NCI-H2029 (cell line): Measurements from ENCODE around the gene B4GALT2.

ENCODE experiments used
- DNase-seq: peaks from one replicate; lab custom pipeline; 2025; lab: John Stamatoyannopoulos, UW

B4GALT2 gene

GRCh38 chr1:43984855-43985254 lies 5.8 kb downstream of the B4GALT2 start:
- DNase-seq = no peak

DNA sequence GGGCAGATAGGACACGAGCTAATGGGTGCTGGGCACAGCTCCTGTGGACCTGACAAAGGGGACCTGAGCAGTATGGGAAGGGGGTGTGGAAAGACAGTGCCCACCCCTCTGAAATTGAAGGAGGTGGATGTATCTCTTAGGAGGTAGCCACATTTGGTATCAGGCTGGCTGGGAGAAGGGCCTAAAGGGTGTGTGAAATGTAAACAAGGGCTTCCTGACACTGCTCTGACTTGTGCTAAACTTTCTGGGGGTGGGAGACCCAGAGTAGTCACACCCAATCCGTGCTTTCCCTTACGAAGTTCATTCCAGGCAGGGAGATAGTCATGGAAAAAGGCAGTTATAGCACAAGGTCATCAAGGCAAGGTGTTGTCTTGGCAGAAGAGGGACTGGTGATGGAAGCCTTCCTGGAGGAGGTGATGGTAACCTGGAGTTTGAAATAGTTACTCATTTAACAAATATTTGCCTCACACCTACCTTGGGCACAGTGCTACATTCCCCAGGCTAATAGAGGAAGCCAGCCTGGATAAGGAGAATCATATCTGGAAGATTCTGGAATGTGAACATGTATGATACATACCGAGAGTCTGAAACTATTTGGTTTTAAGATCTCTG lies 7.1 kb downstream of the B4GALT2 start:
- DNase-seq = no peak

GRCh38 chr1:43986712-43987111 lies 7.7 kb downstream of the B4GALT2 start:
- no peak for DNase-seq

DNA sequence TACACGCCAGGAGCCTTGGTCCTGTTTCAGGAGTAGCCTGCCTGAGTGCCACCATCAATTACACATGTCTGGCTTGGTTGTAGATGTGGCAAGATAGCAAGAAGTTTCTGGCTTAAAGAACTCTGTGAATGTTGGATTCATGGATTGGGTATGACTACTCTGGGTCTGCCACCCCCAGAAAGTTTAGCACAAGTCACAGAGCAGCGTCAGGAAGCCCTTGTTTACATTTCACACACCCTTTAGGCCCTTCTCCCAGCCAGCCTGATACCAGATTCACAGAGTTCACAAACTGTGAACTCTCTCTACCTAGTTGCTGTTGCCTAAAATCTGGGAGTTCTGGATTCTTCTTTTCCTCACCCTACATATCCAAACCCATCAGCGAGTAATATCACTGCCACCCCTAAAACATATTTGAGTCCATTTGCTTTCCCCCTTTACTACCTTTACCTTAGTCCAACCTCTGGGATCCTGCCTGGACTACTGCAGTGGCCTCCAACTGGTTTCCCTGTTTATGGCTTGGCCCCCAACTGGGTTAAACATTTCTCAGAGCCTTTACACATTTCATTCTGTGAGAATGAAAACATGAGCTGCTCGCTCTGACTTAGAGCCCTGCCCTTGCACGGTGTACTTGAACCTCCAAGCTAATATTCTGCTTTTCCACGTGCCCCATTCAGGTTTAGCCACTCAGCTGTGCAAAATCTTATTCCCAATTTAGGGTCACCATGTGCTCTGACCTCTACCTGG lies 8.3 kb downstream of the B4GALT2 start:
- no peak for DNase-seq

GRCh38 chr1:43990271-43991199 lies 11.5 kb downstream of the B4GALT2 start:
- DNase-seq = no peak

DNA sequence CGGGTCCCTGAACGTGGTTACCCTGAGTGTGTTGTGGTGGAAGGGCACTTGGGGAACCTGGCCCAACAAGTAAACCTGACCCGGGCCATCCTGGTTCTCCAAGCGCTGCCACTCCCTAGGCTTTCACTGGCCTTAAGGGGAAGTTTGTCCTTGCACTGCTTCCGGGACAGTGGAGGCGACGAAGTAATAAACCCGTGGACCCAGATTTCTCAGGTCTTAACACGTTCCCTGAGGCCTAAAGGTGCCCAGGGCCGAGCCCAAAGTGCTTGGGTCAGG lies 12.1 kb downstream of the B4GALT2 start:
- DNase-seq = no peak

DNA sequence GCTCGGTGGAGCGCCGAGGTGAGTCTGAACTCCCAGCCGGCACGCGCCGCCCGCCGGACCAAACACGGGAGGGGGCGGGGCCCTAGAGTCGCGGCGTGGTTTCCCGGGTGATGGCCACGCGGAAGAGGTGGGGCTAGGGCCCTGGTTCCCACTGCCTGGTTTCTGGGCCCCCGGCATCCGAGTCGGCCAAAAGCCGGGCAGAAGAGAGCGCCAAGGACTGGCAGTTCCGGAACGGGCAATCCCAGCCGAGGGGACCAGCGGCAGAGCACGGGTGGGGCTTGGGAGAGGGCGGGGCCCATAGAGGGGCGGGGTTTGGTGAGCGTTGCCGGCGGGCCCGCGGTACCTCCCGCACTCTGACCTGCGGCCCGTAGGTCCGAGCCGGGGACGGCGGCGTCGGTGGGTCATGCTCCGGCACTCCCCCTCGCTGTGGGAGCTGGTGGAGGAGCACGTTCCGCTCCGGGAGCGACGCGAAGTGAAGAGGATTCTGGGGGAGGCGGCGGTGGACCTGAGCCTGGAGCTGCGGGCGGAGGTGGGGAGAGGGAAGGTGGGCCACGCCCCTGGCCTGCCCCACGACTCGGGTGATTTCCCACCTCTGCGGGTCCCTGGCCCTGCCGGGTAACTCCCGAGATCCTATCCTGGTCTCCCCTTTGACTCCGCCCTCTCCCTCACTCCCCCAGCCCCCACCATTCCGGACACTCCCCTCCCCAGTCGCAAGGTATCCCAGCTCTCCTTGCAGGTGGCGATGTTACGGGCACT lies 12.6 kb downstream of the B4GALT2 start, which contains the start of gene CCDC24:
CCDC24 (plus strand) TSS at position 124 of the 756 bp plus-strand sequence; CDS start at position 404, 280 bp downstream.
- DNase-seq = peak; percentile 94

DNA sequence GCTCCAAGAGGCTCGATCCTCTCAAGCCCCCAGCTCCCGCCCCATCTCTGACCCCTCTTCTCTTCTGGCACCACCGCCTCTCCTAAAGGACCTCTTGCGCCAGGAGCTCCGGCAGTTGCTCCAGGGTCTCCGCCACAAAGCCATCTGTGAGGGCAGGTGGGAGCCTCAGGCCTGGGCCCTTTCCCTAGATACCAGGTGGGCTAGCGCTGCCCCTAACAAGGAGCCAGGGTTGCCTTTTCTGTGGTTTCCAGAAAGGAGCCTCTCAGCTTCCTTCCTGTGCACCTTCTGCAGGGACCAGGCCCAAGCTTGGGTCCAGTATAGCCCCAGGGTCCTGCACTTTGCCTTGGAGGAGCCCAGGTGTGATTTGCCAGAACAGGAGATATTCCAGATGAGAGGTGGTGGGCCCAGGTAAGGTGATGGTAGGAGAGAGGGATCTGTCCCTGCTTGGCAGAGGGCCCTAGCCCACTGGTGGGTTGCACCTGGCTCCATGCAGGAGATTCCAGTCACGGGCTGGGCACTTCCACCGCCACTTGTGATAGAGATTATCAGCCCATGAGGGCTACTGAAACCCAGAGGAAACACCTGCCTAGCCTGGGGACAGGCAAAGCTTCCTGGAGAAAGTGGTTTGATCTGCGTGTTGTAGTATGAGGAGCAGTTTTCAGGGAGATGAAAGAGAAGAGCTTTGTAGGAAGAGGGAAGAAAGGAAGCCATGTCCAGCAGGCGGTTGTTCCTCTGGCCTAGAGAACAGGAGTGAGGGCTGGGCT lies 13.4 kb downstream of the B4GALT2 start:
- peak; percentile 45 for DNase-seq

GRCh38 chr1:43993206-43993914 lies 14.3 kb downstream of the B4GALT2 start:
- no peak for DNase-seq

DNA sequence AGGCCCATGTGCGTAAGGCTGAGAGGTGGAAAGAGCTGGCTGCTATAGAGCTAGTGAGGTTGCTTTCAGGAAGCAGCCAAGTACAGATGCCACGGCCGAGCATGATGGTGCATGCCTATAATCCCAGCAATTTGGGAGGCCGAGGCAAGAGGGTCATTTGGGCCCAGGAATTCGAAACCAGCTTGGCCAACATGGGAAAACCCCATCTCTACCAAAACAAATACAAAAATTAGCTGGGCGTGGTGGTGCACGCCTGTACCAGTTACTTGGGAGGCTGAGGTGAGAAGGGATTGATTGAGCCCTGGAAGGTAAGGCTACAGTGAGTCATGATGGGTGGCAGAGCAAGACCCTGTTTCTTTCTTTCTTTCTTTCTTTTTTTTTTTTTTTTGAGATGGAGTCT lies 15.1 kb downstream of the B4GALT2 start:
- DNase-seq = no peak

DNA sequence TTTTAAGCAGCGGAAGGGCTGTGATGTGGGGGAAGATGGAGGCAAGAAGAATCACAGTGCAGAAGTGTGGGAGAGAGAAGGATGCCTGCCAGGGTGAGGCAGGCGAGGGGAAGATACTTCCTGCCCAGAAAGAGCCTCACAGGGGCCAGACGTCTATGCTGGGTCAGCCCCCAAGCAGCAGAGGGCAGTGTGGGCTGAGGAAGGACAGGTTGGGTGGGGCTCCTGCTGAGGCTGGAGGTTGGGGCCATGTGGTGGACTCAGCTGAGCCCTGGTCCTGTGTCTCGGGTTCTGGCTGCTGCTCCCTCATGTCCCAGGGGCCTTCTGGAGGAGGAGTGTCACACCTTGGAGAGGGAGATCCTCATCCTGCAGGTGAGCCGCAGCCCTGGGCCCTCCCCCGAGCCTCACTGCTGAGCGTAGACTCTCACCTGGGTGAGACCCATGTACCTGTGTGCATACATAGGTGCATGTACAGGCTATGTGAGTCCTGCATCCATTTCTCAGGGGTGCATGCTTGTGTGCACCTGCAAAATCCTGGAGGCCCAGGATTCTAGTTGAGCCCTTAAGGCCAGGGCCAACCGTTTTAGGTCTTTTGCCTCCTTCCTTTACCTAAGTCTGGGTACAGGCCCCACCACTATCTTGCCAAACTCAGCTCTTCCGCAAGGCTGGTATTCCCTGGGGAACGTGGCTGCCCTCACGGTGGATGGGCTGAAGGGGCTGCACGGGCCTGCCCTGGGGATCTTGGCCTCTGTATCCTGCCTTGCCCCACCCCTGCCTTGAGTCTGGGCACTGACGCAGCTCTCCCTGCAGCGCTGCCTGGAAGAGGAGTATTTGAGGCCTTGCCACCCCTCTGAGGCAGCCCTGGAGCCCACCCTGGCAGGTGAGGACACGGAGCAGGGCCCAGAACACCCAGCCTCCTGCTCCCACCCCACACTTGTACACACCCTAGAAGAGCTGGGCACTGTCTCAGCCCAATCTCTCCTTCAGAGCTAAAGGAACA lies 16.1 kb downstream of the B4GALT2 start:
- peak; percentile 33 for DNase-seq

GRCh38 chr1:43995984-43996732 lies 17.1 kb downstream of the B4GALT2 start:
- no peak for DNase-seq

DNA sequence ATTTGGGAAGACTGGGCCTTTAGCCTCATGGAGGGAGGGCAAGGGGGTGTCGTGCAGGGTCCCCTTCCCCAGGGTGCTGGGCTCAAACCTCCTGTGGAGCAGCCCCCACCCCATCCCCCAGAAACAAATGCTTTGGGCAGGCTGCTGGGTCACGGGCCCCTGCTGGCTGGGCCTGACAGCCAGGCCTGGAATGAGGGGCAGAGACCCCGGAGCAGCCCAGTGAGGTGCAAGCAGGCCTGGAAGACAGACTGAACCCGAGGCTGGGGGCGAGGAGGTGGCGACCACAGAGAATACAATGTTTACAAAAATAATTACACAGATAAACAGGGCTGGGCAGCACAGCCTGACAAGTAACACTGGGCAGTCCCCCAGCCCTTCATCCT lies 17.7 kb downstream of the B4GALT2 start:
- DNase-seq = no peak

GRCh38 chr1:43997295-43997999 lies 18.4 kb downstream of the B4GALT2 start:
- peak; percentile 94 for DNase-seq

- no peak for DNase-seq
These were observed 19.0 kb downstream of the B4GALT2 start for GRCh38 chr1:43998000-43998378.

DNA sequence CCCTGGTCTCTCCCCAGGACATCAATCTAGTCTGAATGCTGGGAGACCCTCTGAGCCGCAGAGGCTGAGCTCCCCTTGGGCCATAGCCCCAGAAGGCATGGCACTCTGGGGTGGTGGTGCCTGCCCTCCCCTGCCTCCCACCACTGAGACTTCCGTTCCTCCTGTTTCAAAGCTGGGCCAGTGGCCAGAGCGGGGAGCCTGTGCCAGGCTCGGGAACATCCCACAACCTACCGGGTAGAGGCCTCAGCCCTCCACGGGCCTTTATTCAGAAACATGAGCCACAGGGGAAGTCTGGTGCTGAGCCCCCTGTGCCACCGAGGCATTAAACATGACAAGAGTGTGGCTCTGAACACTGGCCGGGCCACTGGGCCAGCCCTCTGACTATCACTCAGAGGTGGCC lies 20.4 kb downstream of the B4GALT2 start:
- no peak for DNase-seq

DNA sequence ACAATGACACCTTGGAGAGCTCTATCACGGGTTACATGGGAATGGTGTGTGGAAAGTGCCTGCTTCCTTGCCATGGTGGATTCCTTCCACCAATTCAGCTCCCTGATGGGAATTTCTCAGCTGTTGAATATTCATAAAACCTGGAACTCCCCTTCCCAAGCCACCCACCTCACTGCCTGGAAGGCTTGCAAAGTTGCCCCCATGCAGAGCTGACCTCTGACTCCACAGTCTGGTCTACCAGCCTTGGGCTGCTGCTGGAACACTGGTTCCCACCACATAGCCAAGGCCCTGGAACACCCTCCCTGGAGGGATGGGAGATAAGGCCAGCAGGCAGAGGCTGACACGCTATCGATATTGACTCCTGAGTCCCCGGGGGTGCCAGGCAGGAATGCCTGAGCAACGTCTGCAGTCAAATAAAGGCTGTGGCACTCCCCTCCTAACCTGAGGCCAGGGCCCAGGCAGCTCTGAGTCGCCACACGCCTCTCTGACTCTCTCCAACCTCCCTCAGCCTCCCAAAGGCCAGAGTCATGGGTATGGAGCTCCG lies 21.2 kb downstream of the B4GALT2 start:
- DNase-seq = no peak

DNA sequence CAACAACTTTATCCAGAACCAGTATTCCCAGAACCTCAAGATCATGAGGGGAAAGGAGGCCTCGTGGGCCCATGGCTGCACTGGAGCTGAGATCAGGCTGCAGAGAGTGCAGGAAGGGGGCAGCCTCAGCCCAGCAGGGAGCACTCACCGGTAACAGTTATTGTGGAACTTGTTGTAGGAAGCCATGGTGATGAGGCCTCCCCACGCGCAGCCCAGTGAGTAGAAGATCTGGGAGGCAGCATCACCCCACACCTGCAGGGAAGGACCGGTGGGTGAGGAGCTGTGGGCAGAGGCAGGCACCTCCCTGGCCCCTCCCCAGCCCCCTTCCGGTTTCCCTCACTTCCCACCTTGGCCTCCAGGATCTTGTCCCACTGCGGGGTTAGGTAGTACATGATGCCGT lies 23.2 kb downstream of the B4GALT2 start:
- no peak for DNase-seq
